GM12878 (cell line): ENCODE measurements around the gene NET1. TPM values are rescaled to one million over a fixed set of nuclear protein-coding genes. Genes with fewer than 3 reads are reported as not detected.

ENCODE experiments used
- BRCA1 ChIP-seq: IDR thresholded peaks from 2 replicates; pipeline ENCODE4 v1.6.1; 2011; ENCODE audit warnings: low read depth, low read length, improper control_type of control experiment
- CUX1 ChIP-seq: IDR thresholded peaks from 2 replicates; pipeline ENCODE4 v1.6.1; 2012; ENCODE audit warnings: improper control_type of control experiment, low read depth, low read length; ENCODE audit not compliant: insufficient replicate concordance
- FOXM1 ChIP-seq: IDR thresholded peaks from 2 replicates; pipeline ENCODE4 v1.6.1; 2012; ENCODE audit warnings: low read depth, mild to moderate bottlenecking, inconsistent platforms, low read length, moderate library complexity
- HDGF ChIP-seq: fragments of 450-650 bp; IDR thresholded peaks from 2 replicates; pipeline ENCODE4 v1.6.1; 2016; ENCODE audit warnings: antibody characterized with exemption
- POLR2AphosphoS5 ChIP-seq: IDR thresholded peaks from 2 replicates; pipeline ENCODE4 v1.6.1; 2011; ENCODE audit warnings: mild to moderate bottlenecking, low read length, inconsistent platforms
- polyA plus RNA-seq, 11 experiments: library from polyadenylated mRNA; depleted of rRNA in 4 of 11; unstranded in 6 of 11; stranded (reverse) in 5 of 11; fragments of >200 nt; fragmentation: Nextera tagmentation in 4 of 11; fragmentation: Illumina TruSeq in 1 of 11; extraction: Ambion mirVana in 4 of 11; extraction: Trizol in 1 of 11; gene quantifications; 1 replicate in 1 of 11; 2 replicates in 10 of 11; pipeline versions ENCODE4 v1.2.1 to v1.2.3, GENCODE V29; 2011 to 2016; ENCODE audit warnings: inconsistent platforms in 2 of 11, missing spikeins in 2 of 11, low read depth in 1 of 11
- total RNA-seq, 4 experiments: library from RNA; depleted of rRNA in 3 of 4; stranded (reverse); fragments of >200 nt in 3 of 4; fragmentation: Illumina TruSeq in 1 of 4; extraction: Trizol in 1 of 4; gene quantifications; 2 replicates each; pipeline versions ENCODE4 v1.2.1 to v1.2.3, GENCODE V29; 2013 to 2021

The NET1 gene
- total and polyA plus RNA-seq, 10 of the 15 experiments (the other 5 are each of a cell fraction or from before 2014, with no cell fraction given): 6.5 to 22.7 (median 18.4) TPM

- TF ChIP-seq CUX1 (no peak), FOXM1 (no peak), POLR2AphosphoS5 (no peak), BRCA1 (no peak), HDGF (no peak)
- TF ChIP-seq, all 136 proteins: peak for 0
Observed at GRCh38 chr10:5369362-5370158, 42.8 kb upstream of the NET1 start (continued).
